NCI-H2196 (cell line): Measurements from ENCODE around the gene MEN1.

Experiments used
- DNase-seq: peaks from one replicate; lab custom pipeline; 2025; ENCODE audit not compliant: unreplicated experiment; lab: John Stamatoyannopoulos, UW

Gene MEN1

DNA sequence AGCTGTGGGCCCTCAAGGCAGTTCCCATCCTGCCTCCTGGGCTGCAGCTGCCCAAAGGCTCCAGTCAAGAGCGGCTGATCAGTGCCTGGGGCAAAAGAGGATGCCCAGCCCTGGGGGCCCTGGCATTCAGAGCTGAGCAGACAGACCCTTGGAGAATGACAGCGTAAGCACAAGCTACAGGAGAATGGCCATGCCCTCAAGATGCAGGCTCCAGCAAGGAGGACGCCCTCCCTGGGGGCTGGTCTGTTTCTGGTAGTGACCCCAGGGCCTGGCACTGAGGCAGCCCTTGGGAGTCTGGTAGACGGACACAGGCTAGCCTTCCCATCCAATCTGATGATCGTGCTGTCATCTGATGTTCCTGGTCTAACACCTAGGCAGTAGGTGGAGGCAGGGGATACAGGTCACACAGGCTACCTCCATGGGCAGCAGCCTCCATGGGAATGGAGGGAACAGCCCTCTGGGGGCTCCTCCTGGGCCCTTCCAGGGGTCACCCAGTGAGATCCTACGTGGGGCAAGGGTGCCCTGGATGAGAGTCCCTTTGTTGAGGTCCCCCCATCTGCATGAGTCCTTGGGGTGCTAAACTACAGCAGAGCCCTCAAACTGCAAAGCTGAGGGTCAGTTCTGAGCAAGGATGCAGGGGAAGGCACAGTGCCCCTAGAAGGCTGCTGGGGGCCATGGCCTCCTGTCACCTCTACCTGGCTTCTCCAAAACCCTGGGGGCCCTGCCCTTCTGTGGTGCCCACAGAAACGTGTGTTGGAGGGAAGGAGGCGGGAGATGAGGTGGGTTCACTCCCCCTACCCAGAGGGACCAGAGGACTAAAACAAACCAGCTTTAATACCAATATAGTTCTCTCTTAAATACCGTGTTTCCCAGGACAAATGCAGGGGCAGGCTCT, 21.8 kb downstream of the MEN1 start:
- DNase-seq: no peak

DNA sequence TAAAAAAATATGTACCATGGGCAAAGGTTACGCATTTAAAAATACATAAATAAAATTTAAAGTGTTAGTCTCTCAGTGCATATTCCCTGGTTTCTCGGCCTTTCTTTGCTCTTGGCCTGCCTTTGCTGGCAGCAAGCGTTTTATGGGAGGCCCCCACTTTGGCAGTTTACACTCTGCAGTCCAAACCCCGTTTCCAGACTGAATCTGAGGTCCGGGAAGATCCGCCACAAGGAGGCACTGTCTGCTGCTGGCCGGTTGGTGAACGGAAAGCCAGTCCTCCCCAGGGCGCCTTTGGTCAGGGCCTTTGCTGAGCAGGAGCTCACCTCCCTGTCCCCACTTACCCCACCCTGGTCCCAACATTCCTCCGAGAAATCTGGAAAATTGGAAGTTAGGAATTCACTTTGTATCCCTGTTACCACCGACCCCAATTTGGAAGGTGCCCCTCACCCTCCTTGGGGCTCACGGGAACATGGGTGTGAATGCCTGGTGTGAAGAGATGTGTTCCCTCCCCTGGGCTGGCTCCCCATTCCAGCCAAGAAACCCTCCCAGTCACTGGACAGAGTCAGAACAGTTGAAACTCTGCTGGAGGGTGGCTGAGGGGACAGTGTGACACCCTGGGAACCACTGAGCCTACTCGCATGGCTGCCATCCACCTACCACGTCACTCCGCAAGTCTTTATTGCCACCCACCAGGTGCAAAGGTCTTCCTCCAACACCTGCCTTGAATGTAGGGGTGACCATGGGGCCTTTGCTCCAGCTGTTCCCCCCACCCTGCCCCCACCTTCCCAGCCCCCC, 22.6 kb downstream of the MEN1 start:
- DNase-seq: peak; percentile 48

GRCh38 chr11:64786308-64786707, 24.0 kb downstream of the MEN1 start:
- DNase-seq: no peak

DNA sequence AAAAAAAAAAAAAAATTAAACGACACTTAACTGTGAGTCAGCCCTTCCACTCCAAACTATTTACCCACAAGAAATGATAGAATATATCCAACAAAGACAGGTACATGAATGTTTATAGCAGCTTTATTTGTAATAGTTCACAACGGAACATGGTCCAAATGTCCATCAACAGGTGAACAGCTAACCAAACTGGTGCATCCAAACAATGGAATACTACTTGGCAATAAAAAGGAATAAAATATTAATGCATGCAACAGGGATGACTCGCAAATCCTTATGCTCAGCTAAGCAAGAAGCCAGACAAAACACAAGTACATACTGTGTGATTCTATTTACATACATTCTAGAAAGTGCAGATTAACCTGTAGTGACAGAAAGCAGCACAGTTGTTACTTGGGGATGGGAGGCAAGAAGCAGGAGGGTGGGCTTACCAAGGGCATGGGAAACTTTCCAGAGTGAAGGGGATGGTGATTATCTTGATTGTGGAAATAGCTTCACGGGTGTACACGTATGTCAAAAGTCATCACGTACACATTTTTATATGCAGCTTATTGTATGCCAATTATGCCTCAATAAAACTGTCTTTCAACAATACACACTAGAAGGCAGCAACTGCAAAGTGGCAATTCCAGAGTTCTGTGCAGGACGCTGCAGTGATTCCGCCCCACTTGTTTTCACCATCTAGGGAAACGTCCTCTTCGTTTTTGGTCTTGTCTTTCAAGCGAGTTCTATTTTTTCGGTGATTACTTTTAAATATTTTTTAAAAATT, 25.4 kb downstream of the MEN1 start:
- DNase-seq: no peak

DNA sequence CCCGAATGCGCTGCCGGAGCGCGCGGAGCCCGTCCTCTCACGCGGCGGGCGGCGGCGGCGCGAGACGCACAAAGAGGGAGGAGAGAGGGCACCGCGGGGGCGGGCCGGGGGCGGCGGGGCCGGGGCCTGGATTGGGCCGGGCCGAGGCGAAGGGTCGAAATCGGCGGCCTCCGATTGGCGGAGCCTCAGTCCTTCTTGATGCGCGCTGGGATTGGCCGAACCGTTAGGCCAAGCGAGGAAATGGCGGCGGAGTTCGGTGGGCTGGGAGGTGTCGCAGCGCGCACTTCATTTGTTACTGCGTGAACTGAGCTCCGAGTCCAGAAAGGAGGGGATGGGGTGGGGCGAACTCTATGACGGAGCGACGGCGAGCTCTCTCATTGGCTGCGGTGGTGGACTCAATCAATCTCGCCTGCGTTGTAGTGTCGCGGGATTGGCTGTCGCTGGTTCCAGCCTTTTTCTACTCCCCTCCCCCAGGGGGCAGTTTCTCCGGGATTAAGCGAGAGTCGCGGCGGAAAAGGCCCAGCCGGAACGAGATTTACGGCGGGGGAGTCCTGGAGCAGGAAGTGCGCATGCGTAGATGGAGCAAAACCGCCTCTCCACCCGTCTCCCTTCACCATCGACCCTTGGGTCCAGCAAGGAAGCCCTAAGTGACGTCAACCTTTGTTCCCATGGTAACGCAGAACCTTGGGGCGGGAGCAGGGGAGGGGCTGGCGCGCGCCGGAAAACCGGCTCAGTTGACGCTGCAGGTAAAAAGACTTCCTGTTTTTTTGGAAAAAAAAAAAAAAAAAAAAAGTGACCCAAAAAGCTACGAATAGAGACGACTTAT, 31.7 kb downstream of the MEN1 start, which contains the start of gene SF1:
SF1 (minus strand) TSS at position 70 of the 826 bp plus-strand sequence. CDS start 150 bp downstream, outside the sequence.
- DNase-seq: peak; percentile 100

DNA sequence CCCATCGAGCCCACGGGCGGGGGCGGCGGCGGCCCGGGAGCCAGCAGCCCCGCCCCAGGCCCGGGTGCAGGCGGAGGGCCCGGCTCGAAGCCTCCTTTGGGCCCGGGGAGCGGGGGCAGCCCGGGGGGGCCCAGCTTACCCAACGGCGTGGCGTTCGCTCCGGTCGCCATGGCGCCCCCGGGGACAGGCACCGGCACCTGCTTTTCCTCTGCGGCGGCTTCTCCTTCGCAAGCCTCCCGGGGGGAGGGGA, 32.2 kb downstream of the MEN1 start:
- DNase-seq: no peak

GRCh38 chr11:64777449-64778222, 32.7 kb downstream of the MEN1 start:
- DNase-seq: peak; percentile 94

DNA sequence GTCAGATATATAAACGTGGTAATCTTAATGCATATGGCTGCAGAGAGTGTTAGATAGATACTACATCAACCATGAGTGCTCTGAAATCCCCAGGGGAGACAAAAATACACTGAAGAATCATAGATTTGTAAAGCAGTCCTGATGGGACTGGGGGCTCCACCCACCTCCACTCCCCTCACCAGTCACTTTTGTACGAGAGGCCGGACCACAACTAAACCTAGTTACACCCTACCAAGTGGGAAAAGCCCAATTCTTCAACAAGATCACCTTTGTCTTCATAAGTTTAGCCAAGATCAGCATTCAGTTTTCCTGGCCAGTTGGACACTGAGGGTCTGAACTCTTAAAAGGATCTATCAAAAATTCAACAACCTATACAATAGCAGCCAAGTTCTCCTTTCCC, 33.5 kb downstream of the MEN1 start:
- DNase-seq: no peak

- DNase-seq: no peak
Observed at GRCh38 chr11:64776425-64776824, 33.9 kb downstream of the MEN1 start.

DNA sequence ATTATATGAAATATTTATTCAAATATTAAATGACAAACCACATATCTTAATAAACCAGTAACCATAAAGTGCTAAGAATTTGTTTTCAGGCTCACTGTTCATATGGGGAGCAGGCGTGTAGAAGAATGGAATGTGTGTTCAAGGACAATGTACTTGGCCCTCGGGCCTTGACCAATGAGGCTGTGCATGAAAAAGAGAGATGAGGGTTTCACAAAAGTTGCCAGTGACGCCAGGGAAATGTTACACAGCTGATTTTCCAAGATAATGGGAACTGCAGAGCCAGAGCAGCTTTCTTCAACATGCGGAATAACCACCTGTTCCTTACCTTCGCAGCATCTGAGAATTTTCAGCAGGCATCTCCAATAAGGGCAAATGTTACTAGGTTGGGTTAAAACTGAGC, 36.2 kb downstream of the MEN1 start:
- no peak for DNase-seq

DNA sequence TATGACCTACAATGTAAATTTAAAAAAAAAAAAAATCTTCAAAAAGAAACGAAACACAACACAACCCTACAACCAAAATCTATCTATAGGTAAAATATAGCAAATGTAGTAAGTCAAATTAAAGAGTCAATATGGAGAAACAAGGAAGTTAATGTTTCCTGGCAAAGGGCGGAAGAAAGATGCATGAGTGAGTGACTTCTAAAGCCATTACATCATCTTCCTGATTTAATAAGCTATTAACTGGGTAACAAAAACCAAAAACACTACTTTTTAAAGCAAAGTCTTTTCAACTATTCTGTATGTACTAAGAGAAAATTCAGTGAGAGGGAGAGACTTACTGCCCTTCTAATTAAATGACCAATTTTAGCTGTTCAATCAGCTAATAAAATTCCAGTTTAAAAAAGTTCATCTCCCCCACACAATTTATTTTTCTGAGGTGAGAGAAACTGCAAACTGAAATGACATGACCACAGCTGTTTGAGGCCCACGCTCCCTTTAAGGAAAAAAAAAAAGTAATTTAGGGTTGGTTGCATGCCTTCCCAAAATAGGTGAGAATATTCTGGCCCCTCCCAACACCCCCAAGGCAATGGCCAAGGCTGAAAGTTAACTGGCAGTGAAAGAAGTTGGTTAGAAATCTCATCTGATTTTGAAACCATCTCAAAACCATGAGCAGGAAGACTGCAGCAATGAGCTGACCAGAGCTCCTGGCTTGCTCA, 37.9 kb downstream of the MEN1 start:
- no peak for DNase-seq

- no peak for DNase-seq
Observed at GRCh38 chr11:64771861-64772260, 38.5 kb downstream of the MEN1 start.

DNA sequence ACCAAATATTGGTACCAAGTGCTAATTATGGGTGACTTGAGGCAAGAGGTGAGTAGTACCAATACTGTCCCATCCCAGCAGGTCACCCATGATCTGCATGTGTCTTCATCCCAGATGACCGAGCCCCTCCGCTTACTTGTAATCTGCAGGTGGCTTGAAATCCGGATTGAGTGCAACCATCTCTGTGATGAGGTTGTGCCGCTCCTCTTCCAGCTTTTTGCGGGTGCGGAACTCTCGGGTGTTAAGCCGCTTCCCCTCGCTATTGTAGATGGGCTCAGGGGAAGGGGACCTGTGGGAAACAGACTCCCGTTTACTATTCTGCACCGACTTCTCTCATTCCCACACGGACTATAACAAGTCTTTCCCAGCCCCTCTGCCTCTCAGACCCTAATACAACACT, 40.2 kb downstream of the MEN1 start:
- DNase-seq: no peak

DNA sequence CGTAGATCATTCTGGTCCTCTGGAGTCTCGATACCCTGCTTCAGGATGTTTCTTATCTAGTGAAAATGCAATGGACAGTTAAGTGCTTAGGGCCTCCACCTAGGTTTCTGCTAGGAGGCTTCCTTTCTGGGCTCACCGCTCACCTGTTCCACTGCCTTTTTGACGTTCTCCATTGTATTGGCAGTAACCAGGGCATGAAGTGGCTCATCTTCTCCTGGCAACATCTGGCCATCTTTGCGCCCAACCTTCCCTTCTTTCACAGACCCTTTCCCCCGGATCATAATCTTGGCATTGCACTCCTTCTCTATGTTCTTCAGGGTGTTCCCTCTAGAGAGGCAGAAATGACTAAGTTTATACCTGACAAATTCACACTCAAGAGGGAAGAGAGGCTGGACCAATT, 41.1 kb downstream of the MEN1 start:
- no peak for DNase-seq

DNA sequence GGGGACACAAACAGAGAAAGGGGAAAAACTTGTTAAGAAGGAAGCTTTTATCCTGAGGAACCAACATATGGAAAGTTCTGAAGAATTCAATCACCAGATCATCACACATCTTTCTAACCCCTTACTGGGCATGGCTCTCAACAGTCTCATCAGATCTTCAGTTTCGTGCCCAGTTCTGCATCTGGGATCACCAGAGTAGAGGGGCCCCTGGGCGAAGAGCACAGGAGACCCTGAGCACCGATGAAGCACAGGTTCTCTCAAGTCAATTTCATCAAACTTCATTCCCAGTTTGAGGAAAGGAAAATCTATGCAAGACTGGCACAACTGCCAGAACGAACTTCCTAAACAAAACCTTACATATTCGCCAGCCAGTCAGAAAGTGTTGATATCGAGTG, 42.1 kb downstream of the MEN1 start:
- no peak for DNase-seq

GRCh38 chr11:64767344-64768299, 42.7 kb downstream of the MEN1 start:
- DNase-seq: peak; percentile 83

GRCh38 chr11:64766881-64767280, 43.5 kb downstream of the MEN1 start:
- DNase-seq: no peak
